Right lobe of liver (tissue), 4 donors: Measurements from ENCODE around the gene TRIOBP.

Experiments used
- CTCF ChIP-seq, 4 donors: fragments of 200-600 bp in 3 of 4; fragments of 450-650 bp in 1 of 4; IDR thresholded peaks; one replicate each; pipeline versions ENCODE4 v1.5.1 to v1.8.0; 2016 to 2022; ENCODE audit warnings: antibody characterized with exemption in 4 of 4, mild to moderate bottlenecking in 2 of 4
- POLR2A ChIP-seq: fragments of 450-650 bp; IDR thresholded peaks from one replicate; pipeline ENCODE4 v1.6.1; 2017; ENCODE audit warnings: antibody characterized with exemption, mild to moderate bottlenecking
- donor health status: DM: no; HTN: no; CAD: no.
- donor health status: DM: no; HTN: no; CAD: no.
- donor health status: DM: no; HTN: yes; CAD: no.

DNA sequence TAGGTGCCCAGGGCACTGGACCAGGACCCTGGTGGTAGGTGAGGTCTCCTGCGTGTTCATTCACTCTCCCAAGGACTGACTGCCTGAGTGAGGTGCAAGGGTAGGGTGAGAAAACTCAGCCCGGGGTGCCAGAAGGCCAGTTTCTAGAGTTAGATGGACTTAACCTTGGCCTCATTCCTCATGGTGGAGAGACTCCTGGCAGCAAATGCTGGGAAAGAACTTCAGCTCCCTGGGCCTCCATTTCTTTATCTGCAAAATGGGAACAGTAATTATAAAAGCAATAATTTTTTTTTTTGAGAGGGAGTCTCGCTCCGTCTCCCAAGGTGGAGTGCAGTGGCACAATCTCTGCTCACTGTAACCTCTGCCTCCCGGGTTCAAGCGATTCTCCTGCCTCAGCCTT lies 47.7 kb downstream of the TRIOBP start:
- no peak for TF ChIP-seq CTCF (IDR thresholded peaks at IDR 0.05)
- TF ChIP-seq POLR2A: no peak
